Activated CD8-positive, alpha-beta memory T cell treated with anti-CD3 and anti-CD28 coated beads, Interleukin-2, amount 50 U/mL, for 24 hours (primary cell): ENCODE data around the gene IFT88.

Experiments
- DNase-seq: peaks from one replicate; pipeline ENCODE4 v3.0.0-alpha.2; 2020; ENCODE audit errors: extremely low read depth

IFT88 gene

GRCh38 chr13:20566898-20567874 lies at the start of gene IFT88:
Gene IFT88 (plus strand): TSS chr13:20567157. CDS start chr13:20574386, 7,229 bp downstream.
- DNase-seq, result peak; percentile 44

GRCh38 chr13:20518660-20519100 lies 48.3 kb upstream of the IFT88 start:
- DNase-seq, result no peak

GRCh38 chr13:20519875-20520274 lies 47.1 kb upstream of the IFT88 start:
- no peak for DNase-seq

GRCh38 chr13:20521364-20522115 lies 45.4 kb upstream of the IFT88 start:
- no peak for DNase-seq

GRCh38 chr13:20525144-20525600 lies 41.8 kb upstream of the IFT88 start:
- DNase-seq, result no peak

GRCh38 chr13:20525601-20526544 lies 41.1 kb upstream of the IFT88 start, which contains the start of gene CRYL1:
Gene CRYL1 (minus strand): TSS chr13:20525857. CDS start chr13:20525794, 63 bp downstream.
- DNase-seq, result peak; percentile 30

GRCh38 chr13:20526664-20527063 lies 40.3 kb upstream of the IFT88 start:
- no peak for DNase-seq

GRCh38 chr13:20528452-20528851 lies 38.5 kb upstream of the IFT88 start:
- DNase-seq, result no peak

GRCh38 chr13:20534038-20534608 lies 32.8 kb upstream of the IFT88 start:
- DNase-seq, result no peak

- DNase-seq, result no peak
Measured at GRCh38 chr13:20536992-20537391, 30.0 kb upstream of the IFT88 start.

- DNase-seq, result no peak
Measured at GRCh38 chr13:20544201-20544923, 22.6 kb upstream of the IFT88 start.

- no peak for DNase-seq
Measured at GRCh38 chr13:20546556-20546955, 20.4 kb upstream of the IFT88 start.

- no peak for DNase-seq
Measured at GRCh38 chr13:20547479-20547908, 19.5 kb upstream of the IFT88 start.

GRCh38 chr13:20550799-20551198 lies 16.2 kb upstream of the IFT88 start:
- no peak for DNase-seq

- no peak for DNase-seq
Measured at GRCh38 chr13:20553311-20553710, 13.6 kb upstream of the IFT88 start.

- no peak for DNase-seq
Measured at GRCh38 chr13:20558982-20559381, 8.0 kb upstream of the IFT88 start.

GRCh38 chr13:20559659-20560356 lies 7.1 kb upstream of the IFT88 start:
- no peak for DNase-seq

GRCh38 chr13:20561741-20562140 lies 5.2 kb upstream of the IFT88 start:
- DNase-seq, result no peak

- DNase-seq, result no peak
Measured at GRCh38 chr13:20565115-20565736, 1.7 kb upstream of the IFT88 start.
